H9 (cell line): ENCODE results near the gene INPP5A. TPM values are rescaled to one million over a fixed set of nuclear protein-coding genes. Genes with fewer than 3 reads are reported as not detected.

Source experiments
- DNase-seq: peaks from one replicate; pipeline ENCODE4 v3.0.0-alpha.2; 2017
- H2AFZ ChIP-seq: one replicate; pipeline ENCODE4 v1.6.1; 2013; ENCODE audit warnings: mild to moderate bottlenecking, low read length, control low read depth, moderate library complexity
- H2AK5ac ChIP-seq: 2 replicates; pipeline ENCODE4 v1.6.1; 2013; ENCODE audit warnings: low read length, control low read depth, mixed read lengths; ENCODE audit not compliant: insufficient read length
- H2BK120ac ChIP-seq: one replicate; pipeline ENCODE4 v1.6.1; 2013; ENCODE audit warnings: low read depth, mild to moderate bottlenecking, low read length, control low read depth, inconsistent platforms; ENCODE audit not compliant: poor library complexity, severe bottlenecking
- H2BK12ac ChIP-seq: 2 replicates; pipeline ENCODE4 v1.6.1; 2013; ENCODE audit warnings: low read length, control low read depth, mixed read lengths, low read depth; ENCODE audit not compliant: insufficient read length
- H2BK15ac ChIP-seq: 2 replicates; pipeline ENCODE4 v1.6.1; 2013; ENCODE audit warnings: low read depth, low read length, control low read depth
- H2BK20ac ChIP-seq: one replicate; pipeline ENCODE4 v1.6.1; 2013; ENCODE audit warnings: low read depth, mild to moderate bottlenecking, low read length, control low read depth, inconsistent platforms; ENCODE audit not compliant: poor library complexity, severe bottlenecking
- H2BK5ac ChIP-seq: 2 replicates; pipeline ENCODE4 v1.6.1; 2013; ENCODE audit warnings: low read length, control low read depth, mixed read lengths; ENCODE audit not compliant: insufficient read length
- H3K14ac ChIP-seq: 2 replicates; pipeline ENCODE4 v1.6.1; 2013; ENCODE audit warnings: low read length, control low read depth; ENCODE audit not compliant: insufficient read depth
- H3K18ac ChIP-seq: 2 replicates; pipeline ENCODE4 v1.6.1; 2013; ENCODE audit warnings: low read depth, mild to moderate bottlenecking, mixed read lengths, low read length, control low read depth; ENCODE audit not compliant: insufficient read length
- H3K23ac ChIP-seq: 2 replicates; pipeline ENCODE4 v1.6.1; 2013; ENCODE audit warnings: low read length, control low read depth, mixed read lengths, low read depth; ENCODE audit not compliant: insufficient read length
- H3K23me2 ChIP-seq: 2 replicates; pipeline ENCODE4 v1.6.1; 2013; ENCODE audit warnings: low read depth, mild to moderate bottlenecking, mixed read lengths, low read length, control low read depth; ENCODE audit not compliant: insufficient read length, poor library complexity, severe bottlenecking
- H3K27ac ChIP-seq: 2 replicates; pipeline ENCODE4 v1.5.1; 2013; ENCODE audit warnings: low read length, control low read depth, mixed read lengths, low read depth; ENCODE audit not compliant: insufficient read length
- H3K27me3 ChIP-seq: 2 replicates; pipeline ENCODE4 v1.6.1; 2013; ENCODE audit warnings: low read length, control low read depth, inconsistent platforms; ENCODE audit not compliant: insufficient read depth
- H3K4ac ChIP-seq: 2 replicates; pipeline ENCODE4 v1.6.1; 2013; ENCODE audit warnings: low read depth, mild to moderate bottlenecking, control low read depth, inconsistent platforms, low read length, moderate library complexity
- H3K4me1 ChIP-seq: 2 replicates; pipeline ENCODE4 v1.6.1; 2013; ENCODE audit warnings: low read length, control low read depth, inconsistent platforms; ENCODE audit not compliant: insufficient read depth
- H3K4me2 ChIP-seq: 2 replicates; pipeline ENCODE4 v1.6.1; 2013; ENCODE audit warnings: low read length, control low read depth, mixed read lengths; ENCODE audit not compliant: insufficient read length, insufficient read depth
- H3K56ac ChIP-seq: 2 replicates; pipeline ENCODE4 v1.6.1; 2013; ENCODE audit warnings: low read depth, mild to moderate bottlenecking, mixed read lengths, low read length, control low read depth; ENCODE audit not compliant: insufficient read length
- H3K79me1 ChIP-seq: 2 replicates; pipeline ENCODE4 v1.6.1; 2013; ENCODE audit warnings: low read depth, mild to moderate bottlenecking, moderate library complexity, low read length, control low read depth, inconsistent platforms; ENCODE audit not compliant: insufficient read depth, poor library complexity, severe bottlenecking
- H3K79me2 ChIP-seq: 2 replicates; pipeline ENCODE4 v1.6.1; 2013; ENCODE audit warnings: low read length, control low read depth, inconsistent platforms; ENCODE audit not compliant: insufficient read depth
- H3K9ac ChIP-seq: 2 replicates; pipeline ENCODE4 v1.6.1; 2013; ENCODE audit warnings: low read length, control low read depth, mixed read lengths; ENCODE audit not compliant: insufficient read length; ENCODE audit errors: extremely low read depth
- H3K9me3 ChIP-seq: one replicate; pipeline ENCODE4 v1.6.1; 2013; ENCODE audit warnings: low read depth, low read length, inconsistent platforms; ENCODE audit not compliant: control insufficient read depth
- H3T11ph ChIP-seq: one replicate; pipeline ENCODE4 v1.6.1; 2013; ENCODE audit warnings: mild to moderate bottlenecking, low read length, control low read depth, inconsistent platforms
- H4K20me1 ChIP-seq: one replicate; pipeline ENCODE4 v1.6.1; 2013; ENCODE audit not compliant: control insufficient read depth, insufficient read length, insufficient read depth
- H4K5ac ChIP-seq: 2 replicates; pipeline ENCODE4 v1.6.1; 2013; ENCODE audit warnings: low read depth, mild to moderate bottlenecking, mixed read lengths, low read length, control low read depth; ENCODE audit not compliant: insufficient read length
- H4K8ac ChIP-seq: replicated peaks from 2 replicates; pipeline ENCODE4 v1.6.1; 2013; ENCODE audit warnings: low read length, control low read depth, mixed read lengths, low read depth; ENCODE audit not compliant: insufficient read length
- H4K91ac ChIP-seq: 2 replicates; pipeline ENCODE4 v1.6.1; 2013; ENCODE audit warnings: low read depth, mild to moderate bottlenecking, moderate library complexity, mixed read lengths, low read length, control low read depth; ENCODE audit not compliant: insufficient read length
- H3K27ac Mint-ChIP-seq, 3 experiments: 2 replicates in 2 of 3; 3 replicates in 1 of 3; pipeline ENCODE4 v1.8.0; 2020 to 2021; ENCODE audit warnings: mixed read lengths in 3 of 3, mild to moderate bottlenecking in 1 of 3, moderate library complexity in 1 of 3
- H3K27me3 Mint-ChIP-seq: 2 replicates; pipeline ENCODE4 v1.8.0; 2021; ENCODE audit warnings: low read depth, mild to moderate bottlenecking, moderate library complexity, mixed read lengths
- H3K36me3 Mint-ChIP-seq, 3 experiments: 2 replicates in 2 of 3; 3 replicates in 1 of 3; pipeline ENCODE4 v1.8.0; 2020 to 2021; ENCODE audit warnings: low read depth in 3 of 3, mixed read lengths in 3 of 3; ENCODE audit not compliant: insufficient read depth in 1 of 3
- H3K4me1 Mint-ChIP-seq, 2 experiments: 2 replicates each; pipeline ENCODE4 v1.8.0; 2020; ENCODE audit warnings: mixed read lengths in 2 of 2
- H3K4me3 Mint-ChIP-seq, 2 experiments: 2 replicates in 1 of 2; 3 replicates in 1 of 2; pipeline ENCODE4 v1.8.0; 2020 to 2021; ENCODE audit warnings: mild to moderate bottlenecking in 2 of 2, mixed read lengths in 2 of 2, moderate library complexity in 1 of 2
- H3K9me3 Mint-ChIP-seq, 2 experiments: 2 replicates in 1 of 2; 3 replicates in 1 of 2; pipeline ENCODE4 v1.8.0; 2020; ENCODE audit warnings: mild to moderate bottlenecking in 2 of 2, mixed read lengths in 2 of 2, moderate library complexity in 1 of 2
- CTCF ChIP-seq: fragments of 200-600 bp; sonication (generic); conservative IDR thresholded peaks from 3 replicates; pipeline ENCODE4 v1.8.0; 2021; ENCODE audit warnings: antibody characterized with exemption, mild to moderate bottlenecking
- WGBS: extraction: QIAGEN DNeasy Blood & Tissue Kit; methylation state at CpG from one replicate; pipeline ENCODE4 v1.1.7; 2013; ENCODE audit warnings: missing lambda C conversion rate, low lambda C conversion rate, mixed read lengths; ENCODE audit not compliant: insufficient read length; ENCODE audit errors: extremely low coverage; 5-methylcytosine and 5-hydroxymethylcytosine counted together
- total RNA-seq: library from RNA; stranded (reverse); gene quantifications from 2 replicates; pipeline ENCODE4 v1.2.1, GENCODE V29; 2021

The INPP5A gene
- total RNA-seq, 1 experiment from 2014 or later, result 17.7 TPM

DNA sequence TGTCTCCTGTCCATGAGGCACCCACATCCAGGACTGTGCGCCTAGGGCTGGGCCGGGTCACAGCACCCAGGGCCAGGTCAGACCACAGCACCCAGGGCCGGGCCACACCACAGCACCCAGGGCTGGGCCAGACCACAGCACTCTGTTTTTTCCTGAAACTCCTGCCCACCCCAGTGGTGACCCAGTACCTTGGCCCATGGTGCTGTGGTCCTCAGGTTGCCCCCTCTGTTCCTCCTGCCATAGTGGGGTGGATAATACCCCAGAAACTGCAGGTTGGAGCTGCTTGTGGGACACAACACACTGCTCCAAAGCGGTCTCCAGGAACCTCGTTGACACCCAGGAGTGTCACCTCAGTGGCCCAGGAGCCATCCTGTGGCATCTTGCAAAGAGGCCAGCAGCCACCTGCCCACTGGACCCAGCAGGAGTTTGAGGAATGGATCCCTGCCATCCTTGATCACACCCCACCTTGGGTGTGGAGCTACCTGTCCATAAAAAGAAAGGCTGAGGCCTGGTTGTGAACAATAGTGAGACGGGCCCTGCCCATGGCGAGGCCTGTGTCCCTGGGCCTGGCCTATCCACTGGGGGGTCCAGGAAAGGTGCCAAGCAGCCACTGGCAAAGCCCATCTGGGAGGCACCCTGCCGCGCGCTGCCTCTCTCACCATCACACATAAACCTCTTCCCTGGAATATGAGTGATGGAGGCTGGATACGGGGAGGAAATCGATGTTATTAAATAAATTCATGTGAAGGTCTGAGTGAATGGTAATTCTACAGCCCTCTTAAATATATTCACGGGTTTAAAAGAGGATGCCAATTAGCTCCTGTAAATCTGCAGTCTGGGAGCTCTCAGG, 159.4 kb downstream of the INPP5A start:
- peak; percentile 12 for DNase-seq
- Histone ChIP-seq H2BK5ac (no peak overlapping the region), H3K9me3 (no peaks in the 10 kb centered on the region), H2AFZ (no peak overlapping the region), H3K4me2 (no peak overlapping the region), H2BK120ac (no peak overlapping the region), H3K9ac (no peak overlapping the region), H3K23me2 (no peaks in the 10 kb centered on the region), H3K27ac (no peak overlapping the region), H4K20me1 (no peaks in the 10 kb centered on the region), H3K4ac (no peak overlapping the region), H3K79me2 (no peaks in the 10 kb centered on the region), H3K27me3 (no peaks in the 10 kb centered on the region), H4K91ac (no peak overlapping the region), H3K23ac (no peak overlapping the region), H2BK15ac (no peak overlapping the region), H2AK5ac (no peak overlapping the region), H4K5ac (no peak overlapping the region), H2BK12ac (no peak overlapping the region), H3K56ac (no peak overlapping the region), H3K14ac (no peak overlapping the region; the same call in 1 of the 2 replicates), H4K8ac (no peak overlapping the region), H3K4me1 (no peaks in the 10 kb centered on the region), H3K79me1 (no peaks in the 10 kb centered on the region), H2BK20ac (no peak overlapping the region), H3K18ac (no peak overlapping the region), H3T11ph (no peak overlapping the region)
- 0 out of 7 replicates have a peak, but pooled peaks cover 0 to 2% (median 0%) of the 10 kb centered on the region in 3 experiments for H3K36me3 Mint-ChIP-seq
- H3K27me3 Mint-ChIP-seq, result peaks cover 2% of the 10 kb centered on the region; the same call in 1 of the 2 replicates
- peaks cover 0 to 3% of the 10 kb centered on the region in 2 experiments; a peak in 1 of 4 replicates for H3K4me1 Mint-ChIP-seq
- no peak for TF ChIP-seq CTCF
- H3K9me3 Mint-ChIP-seq, result peaks cover 10 to 21% of the 10 kb centered on the region in 2 experiments; a peak in 4 of 5 replicates
- no CpG with 5 or more reads among the region's 13 CpGs for WGBS
- H3K27ac Mint-ChIP-seq, result peak overlapping the region in 1 of 3 experiments; percentile 65; a peak in 1 of 7 replicates
- no peak overlapping the region for H3K4me3 Mint-ChIP-seq
